Coronary artery (tissue), 2 donors: ENCODE measurements around the gene GRIN3A.

Experiments used
- DNase-seq: peaks from one replicate; pipeline ENCODE4 v3.0.0-alpha.2; 2017; ENCODE audit warnings: low spot score
- H3K27ac ChIP-seq, 2 donors: fragments of 200-600 bp; sonication (generic); one replicate each; pipeline ENCODE4 v1.5.1; 2016 to 2019
- H3K4me3 ChIP-seq: fragments of 200-600 bp; sonication (generic); 2 replicates; pipeline ENCODE4 v1.5.1; 2016; ENCODE audit warnings: mild to moderate bottlenecking, moderate library complexity
- CTCF ChIP-seq: fragments of 200-600 bp; sonication (generic); IDR thresholded peaks from one replicate; pipeline ENCODE4 v1.5.1; 2019; ENCODE audit warnings: antibody characterized with exemption

Gene GRIN3A

GRCh38 chr9:101652601-101653175 lies 85.8 kb downstream of the GRIN3A start:
- no peak overlapping the region for H3K4me3 ChIP-seq
- TF ChIP-seq CTCF, result no peak
- H3K27ac ChIP-seq, result no peak overlapping the region
- DNase-seq, result no peak

GRCh38 chr9:101650142-101650541 lies 88.3 kb downstream of the GRIN3A start:
- no peak for DNase-seq
- Histone ChIP-seq H3K27ac (no peak overlapping the region), H3K4me3 (no peak overlapping the region)
- no peak for TF ChIP-seq CTCF

GRCh38 chr9:101648493-101648892 lies 90.0 kb downstream of the GRIN3A start:
- Histone ChIP-seq H3K4me3 (no peak overlapping the region), H3K27ac (no peak overlapping the region)
- no peak for DNase-seq
- TF ChIP-seq CTCF, result no peak

- Histone ChIP-seq H3K4me3 (no peak overlapping the region), H3K27ac (no peak overlapping the region)
- no peak for DNase-seq
- TF ChIP-seq CTCF, result no peak
These were observed 98.4 kb downstream of the GRIN3A start for GRCh38 chr9:101639785-101640665.

GRCh38 chr9:101639311-101639710 lies 99.1 kb downstream of the GRIN3A start:
- TF ChIP-seq CTCF, result no peak
- Histone ChIP-seq H3K4me3 (no peak overlapping the region), H3K27ac (no peak overlapping the region)
- no peak for DNase-seq

GRCh38 chr9:101636247-101636646 lies 102.2 kb downstream of the GRIN3A start:
- no peak overlapping the region for H3K27ac ChIP-seq
- no peak overlapping the region for H3K4me3 ChIP-seq
- DNase-seq, result no peak
- no peak for TF ChIP-seq CTCF

GRCh38 chr9:101635473-101635872 lies 103.0 kb downstream of the GRIN3A start:
- TF ChIP-seq CTCF, result no peak
- Histone ChIP-seq H3K27ac (no peak overlapping the region), H3K4me3 (no peak overlapping the region)
- DNase-seq, result no peak
